ENCODE measurements around the gene PALLD.

PALLD gene

DNA sequence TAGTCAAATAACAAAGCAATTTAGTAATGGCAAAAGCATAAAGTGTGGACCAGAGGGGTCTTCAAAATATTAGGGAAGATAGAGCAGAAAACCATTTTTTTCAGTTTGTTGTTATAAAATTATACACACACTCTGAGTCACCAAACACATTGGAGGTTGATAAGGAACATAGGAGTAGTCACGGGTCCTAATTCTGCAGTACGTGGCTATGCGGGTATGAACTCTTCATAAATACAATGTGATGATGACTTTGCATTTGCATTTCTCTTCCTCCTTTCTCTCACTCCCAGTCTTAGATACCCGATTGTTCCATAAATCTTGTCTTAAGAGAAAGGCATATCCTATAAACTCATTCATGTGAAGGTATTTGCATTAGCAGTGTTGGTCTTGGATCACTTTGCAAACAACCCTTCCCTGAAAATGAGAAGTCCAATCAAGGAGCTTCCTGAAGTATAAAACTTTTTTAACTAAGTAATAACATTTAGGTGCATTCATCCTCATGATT, 223.6 kb downstream of the PALLD start:
- H3K79me2 ChIP-seq (ENCODE audit: insufficient read depth, low read length), result no peaks in the 10 kb centered on the region
- no peaks in the 10 kb centered on the region for H3F3A ChIP-seq (ENCODE audit: insufficient read depth, low read length)
- no peaks in the 10 kb centered on the region for H3K4me1 ChIP-seq (ENCODE audit: insufficient read depth, low read length, severe bottlenecking)
- H3K27me3 ChIP-seq (ENCODE audit: insufficient read depth, low read length), result no peaks in the 10 kb centered on the region; the same call in 1 of the 2 replicates
- no peak overlapping the region for H3K4me3 ChIP-seq (ENCODE audit: low read depth, low read length, poor library complexity, severe bottlenecking)
- H3K36me3 ChIP-seq (ENCODE audit: insufficient read depth, low read length), result no peaks in the 10 kb centered on the region
- no peaks in the 10 kb centered on the region for H3K9me2 ChIP-seq (ENCODE audit: low read depth, low read length)
- no peaks in the 10 kb centered on the region for H3K9me3 ChIP-seq (ENCODE audit: low read length)
- H3K9ac ChIP-seq (ENCODE audit: low read length), result no peak overlapping the region
- H2AFZ ChIP-seq (ENCODE audit: low read length), result no peak overlapping the region
- H3K4me2 ChIP-seq (ENCODE audit: low read length), result no peak overlapping the region
- H3K27ac ChIP-seq (ENCODE audit: low read depth, low read length, poor library complexity, severe bottlenecking), result no peak overlapping the region
- TF ChIP-seq, protein P1, sequence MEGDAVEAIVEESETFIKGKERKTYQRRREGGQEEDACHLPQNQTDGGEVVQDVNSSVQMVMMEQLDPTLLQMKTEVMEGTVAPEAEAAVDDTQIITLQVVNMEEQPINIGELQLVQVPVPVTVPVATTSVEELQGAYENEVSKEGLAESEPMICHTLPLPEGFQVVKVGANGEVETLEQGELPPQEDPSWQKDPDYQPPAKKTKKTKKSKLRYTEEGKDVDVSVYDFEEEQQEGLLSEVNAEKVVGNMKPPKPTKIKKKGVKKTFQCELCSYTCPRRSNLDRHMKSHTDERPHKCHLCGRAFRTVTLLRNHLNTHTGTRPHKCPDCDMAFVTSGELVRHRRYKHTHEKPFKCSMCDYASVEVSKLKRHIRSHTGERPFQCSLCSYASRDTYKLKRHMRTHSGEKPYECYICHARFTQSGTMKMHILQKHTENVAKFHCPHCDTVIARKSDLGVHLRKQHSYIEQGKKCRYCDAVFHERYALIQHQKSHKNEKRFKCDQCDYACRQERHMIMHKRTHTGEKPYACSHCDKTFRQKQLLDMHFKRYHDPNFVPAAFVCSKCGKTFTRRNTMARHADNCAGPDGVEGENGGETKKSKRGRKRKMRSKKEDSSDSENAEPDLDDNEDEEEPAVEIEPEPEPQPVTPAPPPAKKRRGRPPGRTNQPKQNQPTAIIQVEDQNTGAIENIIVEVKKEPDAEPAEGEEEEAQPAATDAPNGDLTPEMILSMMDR (IDR thresholded peaks at IDR 0.05; ENCODE audit: low read length), result no peak
- TF ChIP-seq EZH2 (IDR thresholded peaks at IDR 0.05; ENCODE audit: borderline replicate concordance, low read length), result no peak
- no peaks in the 10 kb centered on the region for H4K20me1 ChIP-seq (ENCODE audit: insufficient read depth, low read length)

DNA sequence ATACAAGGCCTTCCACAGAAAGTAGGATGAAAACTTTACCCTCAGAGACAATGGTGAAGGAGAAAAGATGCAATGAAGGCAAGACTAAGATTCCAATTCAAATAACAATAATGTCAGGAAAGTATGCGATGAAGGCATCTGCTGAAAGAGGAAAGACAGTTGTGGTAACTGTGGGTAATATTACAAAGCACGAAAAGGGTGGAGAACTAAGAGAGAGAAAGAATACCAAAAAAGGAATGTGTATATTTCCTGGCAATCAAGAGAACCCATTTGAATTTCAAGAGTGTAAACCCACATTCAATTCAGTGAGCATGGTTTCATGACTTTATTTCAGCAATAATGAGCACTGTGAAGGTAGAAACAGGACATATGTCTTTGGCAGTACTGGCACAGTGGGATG, 225.5 kb downstream of the PALLD start:
- H3K4me1 ChIP-seq (ENCODE audit: insufficient read depth, low read length, severe bottlenecking), result no peaks in the 10 kb centered on the region
- TF ChIP-seq, protein P1 (IDR thresholded peaks at IDR 0.05; ENCODE audit: low read length), result no peak
- TF ChIP-seq EZH2 (IDR thresholded peaks at IDR 0.05; ENCODE audit: borderline replicate concordance, low read length), result no peak
- H3K9me2 ChIP-seq (ENCODE audit: low read depth, low read length), result no peaks in the 10 kb centered on the region
- H3K79me2 ChIP-seq (ENCODE audit: insufficient read depth, low read length), result no peaks in the 10 kb centered on the region
- H3K4me2 ChIP-seq (ENCODE audit: low read length), result no peak overlapping the region
- no peak overlapping the region for H3K27ac ChIP-seq (ENCODE audit: low read depth, low read length, poor library complexity, severe bottlenecking)
- no peaks in the 10 kb centered on the region for H3F3A ChIP-seq (ENCODE audit: insufficient read depth, low read length)
- H4K20me1 ChIP-seq (ENCODE audit: insufficient read depth, low read length), result no peaks in the 10 kb centered on the region
- H3K9me3 ChIP-seq (ENCODE audit: low read length), result no peaks in the 10 kb centered on the region
- no peak overlapping the region for H3K4me3 ChIP-seq (ENCODE audit: low read depth, low read length, poor library complexity, severe bottlenecking)
- H2AFZ ChIP-seq (ENCODE audit: low read length), result no peak overlapping the region
- H3K36me3 ChIP-seq (ENCODE audit: insufficient read depth, low read length), result no peaks in the 10 kb centered on the region
- no peaks in the 10 kb centered on the region; the same call in 1 of the 2 replicates for H3K27me3 ChIP-seq (ENCODE audit: insufficient read depth, low read length)
- no peak overlapping the region for H3K9ac ChIP-seq (ENCODE audit: low read length)

DNA sequence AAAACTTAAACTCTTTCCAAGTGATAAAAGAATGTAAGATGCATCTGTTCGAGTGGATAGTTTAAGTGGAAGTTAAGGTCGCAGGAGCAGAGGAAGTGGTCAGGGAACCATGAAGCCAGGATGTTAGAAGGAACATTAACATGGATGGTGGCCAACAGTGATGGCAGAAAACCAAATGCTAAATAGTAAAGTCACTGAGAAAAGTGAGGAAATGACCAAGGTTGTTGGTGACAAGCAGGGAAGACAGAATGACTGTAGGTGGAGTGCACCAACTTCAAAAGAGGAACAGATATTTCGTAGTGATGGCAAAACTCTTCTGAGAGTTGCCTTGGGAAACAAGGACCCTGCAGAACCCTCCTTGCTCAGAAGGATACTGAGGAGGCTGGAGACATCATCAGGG, 226.2 kb downstream of the PALLD start:
- Histone ChIP-seq H3F3A (ENCODE audit: insufficient read depth, low read length) (no peaks in the 10 kb centered on the region), H3K9ac (ENCODE audit: low read length) (no peak overlapping the region), H4K20me1 (ENCODE audit: insufficient read depth, low read length) (no peaks in the 10 kb centered on the region), H3K4me2 (ENCODE audit: low read length) (no peak overlapping the region), H3K9me2 (ENCODE audit: low read depth, low read length) (no peaks in the 10 kb centered on the region), H3K9me3 (ENCODE audit: low read length) (no peaks in the 10 kb centered on the region), H3K4me3 (ENCODE audit: low read depth, low read length, poor library complexity, severe bottlenecking) (no peak overlapping the region), H3K79me2 (ENCODE audit: insufficient read depth, low read length) (no peaks in the 10 kb centered on the region), H3K27ac (ENCODE audit: low read depth, low read length, poor library complexity, severe bottlenecking) (no peak overlapping the region), H3K36me3 (ENCODE audit: insufficient read depth, low read length) (no peaks in the 10 kb centered on the region), H3K4me1 (ENCODE audit: insufficient read depth, low read length, severe bottlenecking) (no peaks in the 10 kb centered on the region), H3K27me3 (ENCODE audit: insufficient read depth, low read length) (no peaks in the 10 kb centered on the region; the same call in 1 of the 2 replicates), H2AFZ (ENCODE audit: low read length) (no peak overlapping the region)
- TF ChIP-seq, protein P1 (IDR thresholded peaks at IDR 0.05; ENCODE audit: low read length), result no peak
